ENCODE measurements around the gene OPRL1. TPM values are rescaled to one million over a fixed set of nuclear protein-coding genes. Genes with fewer than 3 reads are reported as not detected.
A peak's percentile ranks its signal among the peaks of the same experiment; 100 is the strongest.

The OPRL1 gene
- total RNA-seq, 1 experiment from 2014 or later, result 0.92 TPM

DNA sequence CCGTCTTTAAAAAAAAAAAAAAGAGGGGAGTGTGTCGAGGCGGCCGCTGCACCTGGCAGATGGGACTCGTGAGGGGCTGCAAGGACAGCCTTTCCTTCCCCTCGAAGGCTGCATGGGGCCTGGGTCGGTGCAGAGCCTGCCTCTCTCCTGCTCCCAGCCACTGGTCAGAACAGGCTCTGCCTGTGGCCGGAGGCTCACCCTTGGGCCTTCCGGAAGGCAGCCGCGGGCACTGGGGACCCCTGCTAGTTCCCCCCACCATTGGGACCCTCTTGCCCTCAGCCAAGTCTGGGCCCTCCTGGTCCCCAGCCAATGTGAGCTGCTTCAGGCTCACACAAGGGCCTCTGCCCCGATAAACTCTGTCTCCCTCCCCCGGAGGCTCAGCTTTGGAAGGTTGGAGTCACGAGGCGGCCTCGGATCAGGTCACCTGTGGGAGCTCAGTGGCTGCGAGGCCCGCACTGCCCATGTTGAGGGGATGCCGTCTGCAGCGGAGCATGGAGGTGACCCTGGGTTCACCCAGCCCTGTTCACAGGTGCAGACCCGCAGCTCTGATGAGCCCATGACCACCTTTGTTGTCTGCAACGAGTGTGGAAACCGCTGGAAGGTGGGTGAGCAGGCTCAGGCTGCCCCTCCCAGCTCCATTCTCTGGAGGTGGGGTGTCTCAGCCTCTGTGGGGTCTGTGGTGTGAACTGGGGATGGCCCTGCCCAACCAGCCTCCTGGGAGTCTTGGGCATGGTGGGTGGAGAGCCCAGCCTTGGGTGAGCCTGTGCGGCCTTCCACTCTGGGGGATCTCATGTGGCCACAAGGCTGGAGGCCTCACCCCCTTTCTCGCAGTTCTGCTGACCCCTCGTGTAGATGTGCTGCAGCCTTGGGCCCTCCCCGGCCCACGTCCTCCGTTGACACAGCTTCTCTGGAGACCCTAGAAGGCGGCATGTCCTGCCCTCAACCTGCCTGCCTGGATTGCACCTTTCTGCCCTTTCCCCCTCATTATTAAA lies 8.2 kb upstream of the OPRL1 start:
- DNase-seq (ENCODE audit: low read depth), result no peak

GRCh38 chr20:64072498-64073063 lies 7.3 kb upstream of the OPRL1 start:
- no peak for DNase-seq (ENCODE audit: low read depth)

GRCh38 chr20:64073476-64074183 lies 6.3 kb upstream of the OPRL1 start:
- DNase-seq (ENCODE audit: low read depth), result no peak

DNA sequence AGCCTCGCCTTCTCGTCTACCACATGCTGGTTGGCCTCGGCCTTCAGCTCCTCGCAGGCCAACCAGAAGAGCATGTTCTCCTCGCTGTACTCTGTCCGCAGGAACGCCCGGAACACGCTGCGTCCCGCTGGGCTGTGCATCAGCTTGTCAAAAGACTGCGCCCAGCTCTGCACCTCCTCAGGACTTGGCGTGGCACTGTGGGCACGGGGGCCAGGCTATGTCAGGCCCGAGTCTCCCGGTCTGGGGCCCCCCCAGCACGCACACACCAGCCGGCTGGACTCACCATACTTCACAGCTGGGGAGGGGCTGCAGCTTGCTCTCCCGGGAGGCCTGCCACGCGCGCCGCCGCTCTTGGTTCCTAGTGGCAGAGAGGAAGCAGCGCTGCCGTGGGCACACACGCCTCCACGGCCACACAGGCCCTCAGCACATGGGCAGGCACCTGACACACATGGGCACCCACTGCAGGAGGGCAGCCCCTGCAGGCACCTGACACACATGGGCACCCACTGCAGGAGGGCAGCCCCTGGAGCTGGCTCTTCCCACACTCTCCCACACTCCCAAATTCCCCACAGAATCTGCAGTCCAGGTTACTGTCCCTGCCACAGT lies 5.6 kb upstream of the OPRL1 start:
- no peak for DNase-seq (ENCODE audit: low read depth)

GRCh38 chr20:64074963-64075362 lies 4.9 kb upstream of the OPRL1 start:
- no peak for DNase-seq (ENCODE audit: low read depth)

DNA sequence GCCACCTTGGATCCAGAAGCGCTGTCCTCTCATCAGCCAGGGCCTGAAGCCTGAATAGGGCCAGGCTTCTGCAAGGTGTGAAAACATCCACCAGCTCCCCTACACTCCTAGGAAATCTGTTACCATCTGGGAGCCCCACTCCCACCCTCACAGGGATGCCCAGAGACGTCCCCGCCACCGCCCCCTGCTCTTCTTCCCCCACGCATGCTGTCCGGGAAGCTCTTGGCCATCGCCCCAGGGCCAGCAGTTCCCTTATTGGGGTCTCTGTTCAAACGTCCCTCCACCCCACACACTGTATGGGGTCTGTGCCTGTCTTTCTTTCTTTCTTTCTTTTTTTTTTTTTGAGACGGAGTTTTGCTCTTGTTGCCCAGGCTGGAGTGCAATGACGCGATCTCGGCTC lies 4.3 kb upstream of the OPRL1 start:
- DNase-seq (ENCODE audit: low read depth), result no peak

DNA sequence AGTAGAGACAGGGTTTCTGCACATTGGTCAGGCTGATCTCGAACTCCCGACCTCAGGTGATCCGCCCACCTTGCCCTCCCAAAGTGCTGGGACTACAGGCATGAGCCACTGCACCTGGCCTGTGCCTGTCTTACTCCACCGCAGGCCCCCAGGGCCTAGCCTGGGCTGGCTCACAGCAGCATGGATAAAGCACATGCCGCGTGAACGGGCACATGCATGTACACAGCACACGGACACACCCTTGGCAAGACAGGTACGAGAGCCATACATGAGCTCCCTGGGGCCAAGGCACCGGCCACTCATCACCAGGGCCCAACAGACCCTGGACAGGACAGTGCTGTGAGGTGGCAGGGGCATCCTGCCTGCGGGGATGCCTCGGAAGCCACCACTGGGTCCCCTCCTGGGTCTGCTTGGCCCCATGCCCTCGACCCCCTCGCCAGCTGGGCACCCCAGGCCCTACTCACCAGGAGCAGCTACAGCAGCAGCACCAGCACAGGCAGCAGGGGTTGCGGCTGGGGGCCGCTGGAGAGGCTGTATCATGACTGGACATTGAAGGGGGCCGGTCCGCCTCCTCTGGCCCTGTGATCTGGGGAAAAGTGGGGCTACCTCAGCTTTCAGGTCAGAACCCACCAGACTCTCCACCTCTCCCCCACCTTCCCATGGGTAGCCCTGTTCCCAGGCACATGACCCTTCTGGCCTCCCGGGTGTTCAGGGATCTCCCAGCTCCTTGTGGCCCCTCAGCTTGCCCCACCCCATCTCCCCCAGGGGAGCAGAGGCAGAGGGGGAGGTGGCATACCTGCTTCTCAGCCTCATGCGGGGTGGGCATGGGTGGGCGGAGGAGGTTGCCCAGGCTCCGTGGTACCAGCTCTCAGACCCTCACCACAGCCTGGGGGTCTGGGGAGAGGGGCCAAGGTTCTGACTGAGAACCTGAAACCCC lies 3.6 kb upstream of the OPRL1 start:
- no peak for DNase-seq (ENCODE audit: low read depth)

DNA sequence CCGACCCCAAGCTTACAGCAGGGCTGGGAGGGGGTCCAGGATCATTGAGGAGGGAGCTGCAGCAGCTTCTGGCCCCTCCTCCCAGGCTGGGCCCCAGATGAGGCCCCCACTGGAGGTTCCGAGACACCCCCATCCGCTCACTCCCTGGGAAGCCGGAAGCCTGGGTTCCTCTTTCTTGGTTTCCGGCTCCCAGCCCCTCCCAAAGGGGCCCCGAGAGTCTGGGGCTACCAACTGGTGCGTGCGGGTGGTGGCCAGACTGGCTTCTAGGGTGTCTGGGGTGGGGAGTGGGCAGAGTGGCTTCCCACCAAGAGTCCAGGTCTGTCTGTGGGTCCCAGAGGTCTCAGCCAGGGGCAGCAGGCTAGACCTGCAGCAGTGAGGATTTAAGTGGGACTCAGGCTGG lies 2.8 kb upstream of the OPRL1 start:
- no peak for DNase-seq (ENCODE audit: low read depth)

DNA sequence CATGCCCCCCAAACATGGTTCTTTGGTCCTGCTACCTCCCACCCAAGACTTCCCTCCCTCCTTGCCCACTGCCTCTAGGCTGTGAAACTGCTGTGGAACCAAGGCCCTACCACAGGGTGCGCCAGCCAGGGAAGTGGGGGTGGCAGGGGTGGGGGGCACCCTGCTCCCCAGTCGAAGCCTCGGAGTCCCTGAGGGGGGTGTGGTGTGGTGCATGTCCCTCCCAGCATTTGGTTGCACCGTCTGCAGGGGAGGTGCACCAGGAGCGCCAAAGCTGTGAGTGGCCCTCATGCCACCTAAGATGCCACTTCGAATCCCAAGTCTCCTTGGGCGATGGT lies 2.4 kb upstream of the OPRL1 start:
- no peak for DNase-seq (ENCODE audit: low read depth)

DNA sequence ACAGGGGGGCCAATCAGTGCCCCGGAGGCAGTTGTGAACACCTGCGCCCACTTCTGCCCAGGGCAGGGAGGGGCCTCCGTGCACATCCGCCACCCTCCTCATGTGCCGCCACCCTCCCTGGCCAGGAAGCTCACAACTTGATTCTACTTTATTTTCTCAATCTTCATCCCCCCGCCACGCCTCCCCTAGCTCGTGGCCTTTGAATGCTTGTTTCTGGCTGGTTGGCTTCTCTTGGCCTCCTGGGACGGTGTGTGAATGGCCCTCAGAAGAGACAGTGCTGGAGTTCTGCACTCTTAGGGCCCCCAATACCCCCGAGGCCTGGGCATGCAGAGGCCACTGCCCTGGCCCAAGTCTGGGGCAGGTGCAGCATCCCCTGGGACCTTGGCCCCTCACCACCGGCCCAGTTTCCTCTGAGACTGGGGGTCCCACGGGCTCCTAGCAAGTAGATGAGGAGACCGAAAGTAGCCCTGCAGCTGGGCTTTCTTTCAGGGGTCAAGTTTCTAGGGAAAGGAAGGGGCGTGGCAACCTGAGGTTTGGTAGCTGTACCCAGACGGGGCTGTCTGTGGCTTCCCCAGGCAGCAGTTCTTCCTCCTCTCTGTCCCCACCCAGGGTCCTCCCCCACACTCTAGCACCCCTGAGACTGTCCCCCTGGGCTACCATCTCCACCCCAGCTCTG lies 1.9 kb upstream of the OPRL1 start:
- no peak for DNase-seq (ENCODE audit: low read depth)

DNA sequence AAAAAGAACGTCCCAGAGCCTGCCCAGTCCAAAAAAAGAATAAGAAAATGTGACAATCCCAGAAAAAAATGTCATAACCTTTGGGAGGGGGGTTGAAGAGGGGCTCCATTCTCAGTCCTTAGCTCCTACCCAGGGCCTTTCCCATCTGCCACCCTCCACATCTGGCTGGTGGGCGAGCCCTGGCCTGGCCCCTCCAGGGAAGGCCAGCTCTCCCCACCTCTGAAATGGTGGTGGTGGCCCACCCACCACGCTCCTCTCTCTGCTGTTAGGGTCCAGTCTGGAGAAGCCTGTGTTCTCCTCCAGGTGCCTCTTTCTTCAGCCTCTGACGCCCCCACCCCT lies 979 bp upstream of the OPRL1 start:
- no peak for DNase-seq (ENCODE audit: low read depth)

- peak; percentile 52 for DNase-seq (ENCODE audit: low read depth)
These were observed 439 bp upstream of the OPRL1 start, which contains the start of gene RGS19 for GRCh38 chr20:64079273-64080012. Gene RGS19 (minus strand): TSS chr20:64079518. CDS start chr20:64076886, 2,632 bp downstream.

- DNase-seq (ENCODE audit: low read depth), result no peak
These were observed 1.1 kb downstream of the OPRL1 start for GRCh38 chr20:64080813-64081623.

DNA sequence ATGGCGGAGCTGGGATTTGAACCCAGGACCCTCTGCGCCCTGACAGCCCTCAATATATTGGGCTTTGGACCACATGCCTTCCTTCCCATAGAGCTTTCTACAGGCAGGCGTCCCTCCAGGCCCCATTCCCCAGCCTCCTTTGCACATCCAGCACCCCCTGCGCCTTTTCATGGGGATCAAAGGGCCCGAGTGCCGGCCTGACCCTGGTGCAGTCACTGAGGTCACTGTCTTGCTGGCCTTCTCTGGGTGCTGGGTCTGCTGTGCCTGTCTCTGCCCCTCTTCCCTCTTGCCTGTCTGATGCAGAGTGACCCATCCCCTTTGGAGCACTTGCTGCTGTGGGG lies 1.7 kb downstream of the OPRL1 start:
- DNase-seq (ENCODE audit: low read depth), result no peak

- DNase-seq (ENCODE audit: low read depth), result no peak
These were observed 2.3 kb downstream of the OPRL1 start for GRCh38 chr20:64082126-64082731.

- no peak for DNase-seq (ENCODE audit: low read depth)
These were observed 3.0 kb downstream of the OPRL1 start for GRCh38 chr20:64082820-64083377.

DNA sequence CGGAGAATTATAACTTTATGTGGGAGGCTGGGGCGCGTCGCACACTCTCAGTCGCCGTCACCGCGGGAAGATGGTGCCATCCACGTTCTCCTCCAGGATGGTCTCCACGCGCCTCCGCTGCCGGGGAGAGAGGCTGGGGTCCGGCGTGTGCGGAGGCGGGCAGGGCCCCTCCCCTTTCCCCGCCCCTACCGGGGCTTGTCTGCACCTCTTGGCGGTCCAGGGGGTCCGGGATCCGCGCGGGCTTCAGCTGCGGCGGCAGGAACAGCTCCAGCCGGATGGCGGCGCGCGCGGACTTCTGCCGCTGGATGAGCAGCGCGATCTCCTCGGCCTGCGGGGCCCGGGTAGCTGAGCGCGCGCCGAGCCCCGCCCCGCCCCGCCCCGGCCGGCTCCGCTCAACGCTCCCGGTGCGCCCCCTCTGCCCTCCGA lies 3.5 kb downstream of the OPRL1 start:
- peak; percentile 49 for DNase-seq (ENCODE audit: low read depth)

All from LHCN-M2 (cell line).